Naive thymus-derived CD8-positive, alpha-beta T cell (primary cell): ENCODE measurements around the gene SH2B3. TPM values are rescaled to one million over a fixed set of nuclear protein-coding genes. Genes with fewer than 3 reads are reported as not detected.

Experiments
- ATAC-seq, 2 donors: fragments of 150-1000 bp; cut with Tn5 transposase in 1 of 2; sonication (Bioruptor Pico), chemical (Tn5 transposase) in 1 of 2; 1 replicate in 1 of 2; 2 replicates in 1 of 2; pipeline ENCODE4 v1.10.0; 2021; ENCODE audit warnings: mild to moderate bottlenecking in 2 of 2, moderate library complexity in 2 of 2
- POLR2A ChIA-PET: fragments of 350-600 bp; sonication (Branson Sonifier 250); formaldehyde crosslinking; loops from one replicate; lab custom pipeline; 2021; ENCODE audit warnings: antibody characterized with exemption; lab: Charles Lee
- DNase-seq, 10 donors: peaks; one replicate each; pipeline versions ENCODE4 v3.0.0 to v3.0.0-alpha.2; 2020 to 2022
- H3K27ac Mint-ChIP-seq, 10 donors: one replicate each; pipeline ENCODE4 v1.8.0; 2020 to 2022; ENCODE audit warnings: mild to moderate bottlenecking in 10 of 10, mixed read lengths in 10 of 10, moderate library complexity in 4 of 10, inconsistent platforms in 1 of 10
- H3K27me3 Mint-ChIP-seq, 5 donors: one replicate each; pipeline ENCODE4 v1.8.0; 2021 to 2022; ENCODE audit warnings: mixed read lengths in 5 of 5
- H3K36me3 Mint-ChIP-seq, 3 donors: one replicate each; pipeline ENCODE4 v1.8.0; 2020 to 2022; ENCODE audit warnings: mixed read lengths in 3 of 3, mild to moderate bottlenecking in 2 of 3, inconsistent platforms in 1 of 3
- H3K4me1 Mint-ChIP-seq, 4 donors: one replicate each; pipeline ENCODE4 v1.8.0; 2021 to 2022; ENCODE audit warnings: mixed read lengths in 4 of 4
- H3K4me3 Mint-ChIP-seq, 10 donors: one replicate each; pipeline ENCODE4 v1.8.0; 2020 to 2022; ENCODE audit warnings: mild to moderate bottlenecking in 10 of 10, mixed read lengths in 10 of 10, moderate library complexity in 6 of 10, inconsistent platforms in 1 of 10
- H3K9me3 Mint-ChIP-seq, 9 donors: one replicate each; pipeline ENCODE4 v1.8.0; 2020 to 2022; ENCODE audit warnings: mixed read lengths in 9 of 9, mild to moderate bottlenecking in 3 of 9, inconsistent platforms in 1 of 9, moderate library complexity in 1 of 9
- polyA plus RNA-seq, 3 donors: library from polyadenylated mRNA; unstranded; fragments of 300-500 nt; fragmentation: Illumina TruSeq; gene quantifications; one replicate each; pipeline ENCODE4 v1.2.3, GENCODE V29; 2021
- total RNA-seq, 8 experiments: library from RNA in 2 of 8; stranded (reverse) in 2 of 8; gene quantifications; one replicate each; pipeline ENCODE4 v1.2.3 and lab custom pipeline; 2021 to 2026

The SH2B3 gene
- total and polyA plus RNA-seq, 5 experiments from 2014 or later = 2.1 to 12.8 (median 5.3) TPM

GRCh38 chr12:111448846-111449790 is 43.4 kb downstream of the SH2B3 start:
- no peak for DNase-seq
- H3K36me3 Mint-ChIP-seq = peaks cover 0 to 55% (median 4%) of the 10 kb centered on the region in 3 donors

GRCh38 chr12:111450676-111451075 is 45.0 kb downstream of the SH2B3 start:
- DNase-seq = no peak
- peak overlapping the region in 1 of 10 donors; percentile 8 for H3K4me3 Mint-ChIP-seq
- POLR2A ChIA-PET = interaction anchor here (1.7 to 4.0 kb wide), 5 partner anchors 10 to 53 kb away, joined by 5 to 32 read pairs (median 10); no protein-coding TSS in a partner anchor
- H3K27ac Mint-ChIP-seq = peak overlapping the region in 9 of 10 donors; percentile 44 to 83 (median 68)
- H3K36me3 Mint-ChIP-seq = peaks cover 0 to 70% (median 9%) of the 10 kb centered on the region in 3 donors
- ATAC-seq = no peak
- peaks cover 10 to 57% (median 31%) of the 10 kb centered on the region in 4 donors for H3K4me1 Mint-ChIP-seq
- H3K27me3 Mint-ChIP-seq = no peaks in the 10 kb centered on the region
- no peaks in the 10 kb centered on the region for H3K9me3 Mint-ChIP-seq

More at GRCh38 chr12:111448846-111449790, 43.4 kb downstream of the SH2B3 start:
- peak overlapping the region; percentile 15 to 83 (median 60) for H3K27ac Mint-ChIP-seq
- H3K9me3 Mint-ChIP-seq = no peaks in the 10 kb centered on the region
- no peaks in the 10 kb centered on the region for H3K27me3 Mint-ChIP-seq
- ATAC-seq = no peak
- POLR2A ChIA-PET = interaction anchor here (0.6 to 4.0 kb wide), 6 partner anchors 14 to 52 kb away, joined by 3 to 32 read pairs (median 5); no protein-coding TSS in a partner anchor
- H3K4me1 Mint-ChIP-seq = peaks cover 20 to 61% (median 46%) of the 10 kb centered on the region in 4 donors
- no peak overlapping the region for H3K4me3 Mint-ChIP-seq

GRCh38 chr12:111451232-111451631 is 45.5 kb downstream of the SH2B3 start:
- POLR2A ChIA-PET = interaction anchor here (0.5 to 4.0 kb wide), 9 partner anchors 11 to 59 kb away, joined by 3 to 32 read pairs (median 5); no protein-coding TSS in a partner anchor
- ATAC-seq = no peak
- Mint-ChIP-seq H3K4me1 (peaks cover 10 to 52% (median 26%) of the 10 kb centered on the region in 4 donors), H3K27me3 (no peaks in the 10 kb centered on the region), H3K36me3 (peaks cover 0 to 75% (median 11%) of the 10 kb centered on the region in 3 donors), H3K9me3 (no peaks in the 10 kb centered on the region), H3K27ac (peak overlapping the region in 5 of 10 donors; percentile 18 to 83 (median 65)), H3K4me3 (peak overlapping the region in 1 of 10 donors; percentile 8)
- peak in 1 of 10 donors; percentile 16 for DNase-seq

- Mint-ChIP-seq H3K27me3 (no peaks in the 10 kb centered on the region), H3K4me1 (peaks cover 8 to 49% (median 21%) of the 10 kb centered on the region in 4 donors), H3K4me3 (no peak overlapping the region), H3K36me3 (peaks cover 0 to 77% (median 9%) of the 10 kb centered on the region in 3 donors), H3K27ac (peak overlapping the region in 9 of 10 donors; percentile 1 to 83 (median 65)), H3K9me3 (no peaks in the 10 kb centered on the region)
- POLR2A ChIA-PET = interaction anchor here (0.5 to 4.0 kb wide), 8 partner anchors 17 to 59 kb away, joined by 3 to 32 read pairs (median 4); no protein-coding TSS in a partner anchor
- DNase-seq = peak in 5 of 10 donors; percentile 26 to 83 (median 73)
- ATAC-seq = peak; percentile 59 to 70
Observed at GRCh38 chr12:111451649-111452129, 46.0 kb downstream of the SH2B3 start.

- Mint-ChIP-seq H3K27ac (peak overlapping the region in 6 of 10 donors; percentile 1 to 70 (median 36)), H3K4me3 (no peak overlapping the region), H3K4me1 (peaks cover 6 to 42% (median 16%) of the 10 kb centered on the region in 4 donors), H3K27me3 (no peaks in the 10 kb centered on the region), H3K36me3 (peaks cover 0 to 72% (median 6%) of the 10 kb centered on the region in 3 donors), H3K9me3 (no peaks in the 10 kb centered on the region)
- DNase-seq = no peak
- no peak for ATAC-seq
- POLR2A ChIA-PET = no interaction called here
Observed at GRCh38 chr12:111453071-111453989, 47.6 kb downstream of the SH2B3 start.

GRCh38 chr12:111454311-111454710 is 48.6 kb downstream of the SH2B3 start:
- H3K9me3 Mint-ChIP-seq = no peaks in the 10 kb centered on the region
- H3K4me3 Mint-ChIP-seq = no peak overlapping the region
- H3K36me3 Mint-ChIP-seq = peaks cover 0 to 66% (median 6%) of the 10 kb centered on the region in 3 donors
- peak overlapping the region in 4 of 10 donors; percentile 20 to 56 (median 47) for H3K27ac Mint-ChIP-seq
- H3K27me3 Mint-ChIP-seq = no peaks in the 10 kb centered on the region
- ATAC-seq (no peak), DNase-seq (no peak)
- POLR2A ChIA-PET = no interaction called here
- peaks cover 2 to 32% (median 14%) of the 10 kb centered on the region in 4 donors for H3K4me1 Mint-ChIP-seq

GRCh38 chr12:111454716-111455447 is 49.2 kb downstream of the SH2B3 start:
- no peak overlapping the region for H3K4me3 Mint-ChIP-seq
- POLR2A ChIA-PET = no interaction called here
- H3K27ac Mint-ChIP-seq = peak overlapping the region in 9 of 10 donors; percentile 7 to 75 (median 24)
- H3K9me3 Mint-ChIP-seq = no peaks in the 10 kb centered on the region
- peaks cover 2 to 29% (median 13%) of the 10 kb centered on the region in 4 donors for H3K4me1 Mint-ChIP-seq
- DNase-seq (no peak), ATAC-seq (no peak)
- H3K36me3 Mint-ChIP-seq = peaks cover 0 to 61% (median 6%) of the 10 kb centered on the region in 3 donors
- H3K27me3 Mint-ChIP-seq = no peaks in the 10 kb centered on the region

GRCh38 chr12:111455448-111456320 is 50.0 kb downstream of the SH2B3 start:
- peaks cover 2 to 26% (median 11%) of the 10 kb centered on the region in 4 donors for H3K4me1 Mint-ChIP-seq
- ATAC-seq (no peak), DNase-seq (no peak)
- POLR2A ChIA-PET = no interaction called here
- no peaks in the 10 kb centered on the region for H3K27me3 Mint-ChIP-seq
- H3K4me3 Mint-ChIP-seq = no peak overlapping the region
- H3K27ac Mint-ChIP-seq = peak overlapping the region in 7 of 10 donors; percentile 11 to 78 (median 56)
- H3K36me3 Mint-ChIP-seq = peaks cover 0 to 57% (median 6%) of the 10 kb centered on the region in 3 donors
- no peaks in the 10 kb centered on the region for H3K9me3 Mint-ChIP-seq

GRCh38 chr12:111457071-111457470 is 51.3 kb downstream of the SH2B3 start:
- H3K4me1 Mint-ChIP-seq = peaks cover 0 to 14% (median under 1%) of the 10 kb centered on the region in 4 donors
- POLR2A ChIA-PET = no interaction called here
- H3K27me3 Mint-ChIP-seq = no peaks in the 10 kb centered on the region
- no peaks in the 10 kb centered on the region for H3K9me3 Mint-ChIP-seq
- ATAC-seq = no peak
- no peak for DNase-seq
- no peak overlapping the region for H3K4me3 Mint-ChIP-seq
- peaks cover 0 to 55% (median 6%) of the 10 kb centered on the region in 3 donors for H3K36me3 Mint-ChIP-seq
- H3K27ac Mint-ChIP-seq = peak overlapping the region in 2 of 10 donors; percentile 37 to 74

GRCh38 chr12:111457577-111457976 is 51.9 kb downstream of the SH2B3 start:
- Mint-ChIP-seq H3K27ac (peak overlapping the region in 4 of 10 donors; percentile 37 to 74 (median 42)), H3K9me3 (no peaks in the 10 kb centered on the region), H3K27me3 (no peaks in the 10 kb centered on the region), H3K4me3 (no peak overlapping the region), H3K36me3 (peaks cover 0 to 57% (median 6%) of the 10 kb centered on the region in 3 donors), H3K4me1 (peaks cover 0 to 18% (median under 1%) of the 10 kb centered on the region in 4 donors)
- no peak for DNase-seq
- ATAC-seq = no peak
- POLR2A ChIA-PET = no interaction called here
